NB4 (cell line): ENCODE data around the gene GNAT3.

Source experiments
- DNase-seq: peaks from one replicate; pipeline ENCODE4 v3.0.0; 2010; ENCODE audit warnings: low read depth
- H3K4me3 ChIP-seq: one replicate; pipeline ENCODE4 v1.5.1; 2011; ENCODE audit warnings: mild to moderate bottlenecking, low read depth, low read length, moderate library complexity
- MYC ChIP-seq: IDR thresholded peaks from 2 replicates; pipeline ENCODE4 v1.6.1; 2011; ENCODE audit warnings: low read depth, low read length
- POLR2A ChIP-seq: IDR thresholded peaks from 2 replicates; pipeline ENCODE4 v1.6.1; 2011; ENCODE audit warnings: mild to moderate bottlenecking; ENCODE audit not compliant: insufficient read length; ENCODE audit errors: extremely low read depth
- TF ChIP-seq, protein P1 (sequence below): IDR thresholded peaks from 2 replicates; pipeline ENCODE4 v1.6.1; 2011; ENCODE audit warnings: low read depth, low read length
- TF ChIP-seq, protein P2 (sequence below): IDR thresholded peaks from one replicate; pipeline ENCODE4 v1.5.1; 2012; ENCODE audit warnings: low read depth, low read length

The GNAT3 gene

DNA sequence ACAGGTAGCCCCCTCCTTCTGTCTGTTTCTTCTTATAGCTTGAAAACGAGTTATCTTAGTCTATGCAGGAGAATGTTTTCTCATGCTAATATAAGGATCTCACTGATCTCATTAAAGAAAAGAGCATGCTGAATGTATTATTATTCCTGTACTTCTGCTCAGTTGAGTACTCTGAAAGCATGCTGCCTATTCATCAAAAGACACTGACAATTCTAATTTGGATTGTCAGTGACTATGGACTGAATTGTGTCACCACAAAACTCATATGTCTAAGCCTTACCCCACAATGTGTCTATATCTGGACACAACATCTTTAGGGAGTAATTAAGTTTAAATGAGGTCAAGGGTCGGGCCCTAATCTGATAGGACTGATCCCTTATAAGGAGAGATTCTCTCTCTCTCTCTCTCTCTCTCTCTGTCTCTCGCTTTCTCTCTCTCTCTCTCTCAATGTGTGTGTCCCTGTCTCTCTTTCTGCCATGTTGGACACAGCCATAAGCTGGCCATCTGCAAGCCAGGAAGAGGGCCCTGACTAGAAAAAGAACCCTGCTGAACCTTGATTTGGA lies 98.4 kb downstream of the GNAT3 start:
- no peak overlapping the region for H3K4me3 ChIP-seq
- no peak for TF ChIP-seq POLR2A
- TF ChIP-seq, protein P1, sequence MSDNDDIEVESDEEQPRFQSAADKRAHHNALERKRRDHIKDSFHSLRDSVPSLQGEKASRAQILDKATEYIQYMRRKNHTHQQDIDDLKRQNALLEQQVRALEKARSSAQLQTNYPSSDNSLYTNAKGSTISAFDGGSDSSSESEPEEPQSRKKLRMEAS = no peak
- TF ChIP-seq, protein P2, sequence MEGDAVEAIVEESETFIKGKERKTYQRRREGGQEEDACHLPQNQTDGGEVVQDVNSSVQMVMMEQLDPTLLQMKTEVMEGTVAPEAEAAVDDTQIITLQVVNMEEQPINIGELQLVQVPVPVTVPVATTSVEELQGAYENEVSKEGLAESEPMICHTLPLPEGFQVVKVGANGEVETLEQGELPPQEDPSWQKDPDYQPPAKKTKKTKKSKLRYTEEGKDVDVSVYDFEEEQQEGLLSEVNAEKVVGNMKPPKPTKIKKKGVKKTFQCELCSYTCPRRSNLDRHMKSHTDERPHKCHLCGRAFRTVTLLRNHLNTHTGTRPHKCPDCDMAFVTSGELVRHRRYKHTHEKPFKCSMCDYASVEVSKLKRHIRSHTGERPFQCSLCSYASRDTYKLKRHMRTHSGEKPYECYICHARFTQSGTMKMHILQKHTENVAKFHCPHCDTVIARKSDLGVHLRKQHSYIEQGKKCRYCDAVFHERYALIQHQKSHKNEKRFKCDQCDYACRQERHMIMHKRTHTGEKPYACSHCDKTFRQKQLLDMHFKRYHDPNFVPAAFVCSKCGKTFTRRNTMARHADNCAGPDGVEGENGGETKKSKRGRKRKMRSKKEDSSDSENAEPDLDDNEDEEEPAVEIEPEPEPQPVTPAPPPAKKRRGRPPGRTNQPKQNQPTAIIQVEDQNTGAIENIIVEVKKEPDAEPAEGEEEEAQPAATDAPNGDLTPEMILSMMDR = no peak
- TF ChIP-seq MYC = no peak

DNA sequence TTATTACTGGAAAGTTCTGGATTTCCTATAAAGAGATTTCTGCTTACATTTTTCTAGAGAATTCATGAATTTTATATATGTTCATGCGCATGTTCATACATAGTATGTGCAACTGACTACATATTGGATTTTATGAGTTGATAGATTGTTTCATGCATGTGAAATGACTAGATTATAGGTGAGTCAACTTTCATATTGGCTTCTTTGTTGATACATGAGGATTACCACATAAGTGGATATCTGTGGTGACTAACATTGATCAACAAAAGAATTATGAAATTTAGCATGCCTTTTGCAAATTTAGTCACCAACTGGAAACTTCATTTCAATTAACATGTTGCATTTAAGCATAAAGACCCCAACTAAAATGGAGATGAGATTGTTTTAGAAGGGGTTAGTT lies 99.0 kb downstream of the GNAT3 start:
- no peak for DNase-seq
- TF ChIP-seq, protein P1 = no peak
- TF ChIP-seq POLR2A (no peak), MYC (no peak)
- TF ChIP-seq, protein P2 = no peak
- H3K4me3 ChIP-seq = no peak overlapping the region

More for the DNA sequence above, 98.4 kb downstream of the GNAT3 start:
- no peak for DNase-seq

DNA sequence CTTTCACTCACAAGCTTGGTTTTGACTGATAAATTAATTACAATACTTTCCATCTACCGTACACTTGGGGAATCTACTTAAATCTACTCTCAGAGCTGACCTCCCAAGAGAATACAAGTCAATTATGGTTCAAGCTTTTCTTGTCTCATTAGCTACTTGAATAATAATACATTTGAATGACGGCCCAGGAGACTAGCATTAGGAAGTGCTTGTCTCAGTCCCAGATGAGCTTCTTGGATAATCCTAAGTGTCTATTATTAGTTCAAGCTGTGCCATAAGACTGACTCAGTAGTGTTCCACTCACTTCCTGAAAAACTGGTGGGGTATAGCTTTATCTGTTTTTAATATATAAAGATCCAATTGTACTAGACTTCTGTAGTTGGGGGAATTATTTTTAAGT lies 100.2 kb downstream of the GNAT3 start:
- TF ChIP-seq MYC = no peak
- TF ChIP-seq, protein P2 = no peak
- no peak for TF ChIP-seq POLR2A
- TF ChIP-seq, protein P1 = no peak
- H3K4me3 ChIP-seq = no peak overlapping the region
- DNase-seq = no peak

DNA sequence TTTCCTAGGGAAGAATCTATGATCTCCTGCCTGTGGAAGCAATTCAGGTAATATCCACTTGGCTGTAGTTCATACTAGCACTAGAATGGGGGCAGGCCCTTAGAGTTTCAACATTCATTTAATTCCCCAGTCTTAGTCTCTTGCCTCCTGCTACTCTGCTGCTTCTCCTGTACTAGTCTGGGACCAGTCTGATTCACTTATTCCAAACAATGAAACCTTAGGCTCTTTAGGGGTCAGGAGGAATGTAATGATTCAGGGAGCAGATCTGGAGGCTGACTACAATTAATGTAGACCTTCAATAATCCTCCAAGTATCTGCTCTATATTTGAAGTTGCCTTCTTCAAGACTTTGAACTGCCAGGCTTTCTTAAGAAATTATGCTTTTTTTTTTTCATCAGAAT lies 101.8 kb downstream of the GNAT3 start:
- TF ChIP-seq MYC (no peak), POLR2A (no peak)
- TF ChIP-seq, protein P2 = no peak
- TF ChIP-seq, protein P1 = no peak
- DNase-seq = no peak
- no peak overlapping the region for H3K4me3 ChIP-seq
